IMR-90 (cell line): ENCODE results near the gene PPDPF. TPM values are rescaled to one million over a fixed set of nuclear protein-coding genes. Genes with fewer than 3 reads are reported as not detected.

Experiments used
- ATAC-seq: fragments of 200-7000 bp; cut with Tn5 transposase; 2 replicates; pipeline ENCODE4 v1.9.1; 2020; ENCODE audit warnings: low read depth, mild to moderate bottlenecking, moderate library complexity
- BruUV-seq: library from RNA; stranded (reverse); fragments of 400-500 nt; replicated peaks from 2 replicates; lab custom pipeline; 2021; lab: Mats Ljungman, UMichigan
- CTCF ChIA-PET: fragments of 300-600 bp; formaldehyde crosslinking; extraction: SDS; loops from one replicate; lab custom pipeline; 2021; ENCODE audit warnings: antibody characterized with exemption; lab: Yijun Ruan, JAX
- POLR2A ChIA-PET: fragments of 300-600 bp; sonication (Branson Sonifier 250); formaldehyde crosslinking; loops from one replicate; lab custom pipeline; 2022; ENCODE audit warnings: antibody characterized with exemption; ENCODE audit not compliant: unreplicated experiment; lab: Charles Lee
- DNase-seq: peaks from one replicate; pipeline ENCODE4 v3.0.0; 2013
- H2AFZ ChIP-seq: replicated peaks from 2 replicates; pipeline ENCODE3; 2013; ENCODE audit warnings: low read length, mild to moderate bottlenecking; ENCODE audit not compliant: poor library complexity
- H2AK5ac ChIP-seq: 2 replicates; pipeline ENCODE4 v1.6.1; 2013; ENCODE audit warnings: low read depth, low read length, inconsistent platforms
- H2AK9ac ChIP-seq: replicated peaks from 2 replicates; pipeline ENCODE3; 2013; ENCODE audit warnings: mild to moderate bottlenecking, low read depth, low read length, moderate library complexity; ENCODE audit not compliant: poor library complexity
- H2BK120ac ChIP-seq: 2 replicates; pipeline ENCODE4 v1.6.1; 2013; ENCODE audit warnings: low read depth, low read length, inconsistent platforms
- H2BK15ac ChIP-seq: 3 replicates; pipeline ENCODE4 v1.6.1; 2013; ENCODE audit warnings: low read depth, low read length, inconsistent platforms
- H2BK20ac ChIP-seq: 2 replicates; pipeline ENCODE4 v1.6.1; 2013; ENCODE audit warnings: low read depth, mild to moderate bottlenecking, inconsistent platforms, low read length, moderate library complexity
- H2BK5ac ChIP-seq: 2 replicates; pipeline ENCODE4 v1.6.1; 2013; ENCODE audit warnings: mild to moderate bottlenecking, low read depth, low read length, inconsistent platforms; ENCODE audit not compliant: poor library complexity, severe bottlenecking
- H3K14ac ChIP-seq: replicated peaks from 2 replicates; pipeline ENCODE4 v1.6.1; 2013; ENCODE audit warnings: low read depth, low read length, inconsistent platforms
- H3K18ac ChIP-seq: 2 replicates; pipeline ENCODE4 v1.6.1; 2013; ENCODE audit warnings: low read depth, low read length, control low read depth
- H3K23ac ChIP-seq: 2 replicates; pipeline ENCODE4 v1.6.1; 2013; ENCODE audit warnings: low read depth, low read length, inconsistent platforms
- H3K27ac ChIP-seq: 2 replicates; pipeline ENCODE4 v1.5.1; 2013; ENCODE audit warnings: mild to moderate bottlenecking, control low read depth, low read length; ENCODE audit not compliant: insufficient read depth
- H3K27me3 ChIP-seq: 2 replicates; pipeline ENCODE4 v1.6.1; 2013; ENCODE audit warnings: low read length; ENCODE audit not compliant: control insufficient read depth, insufficient read depth
- H3K36me3 ChIP-seq: 2 replicates; pipeline ENCODE4 v1.6.1; 2013; ENCODE audit warnings: low read length, mixed read lengths; ENCODE audit not compliant: control insufficient read depth, insufficient read depth
- H3K4ac ChIP-seq: 2 replicates; pipeline ENCODE4 v1.6.1; 2013; ENCODE audit warnings: low read depth, low read length, inconsistent platforms
- H3K4me1 ChIP-seq: 2 replicates; pipeline ENCODE4 v1.6.1; 2013; ENCODE audit warnings: low read length, mixed read lengths; ENCODE audit not compliant: control insufficient read depth, insufficient read depth
- H3K4me2 ChIP-seq: 2 replicates; pipeline ENCODE4 v1.6.1; 2013; ENCODE audit warnings: low read depth, mild to moderate bottlenecking, control low read depth, low read length, moderate library complexity
- H3K4me3 ChIP-seq: 2 replicates; pipeline ENCODE4 v1.5.1; 2013; ENCODE audit warnings: low read depth, mild to moderate bottlenecking, control low read depth, low read length, moderate library complexity; ENCODE audit not compliant: insufficient read depth
- H3K56ac ChIP-seq: 2 replicates; pipeline ENCODE4 v1.6.1; 2013; ENCODE audit warnings: low read length, inconsistent platforms; ENCODE audit not compliant: insufficient read depth; ENCODE audit errors: extremely low read depth
- H3K79me1 ChIP-seq, 2 experiments: 2 replicates each; pipeline ENCODE4 v1.6.1; 2013; ENCODE audit warnings: low read length in 2 of 2, inconsistent platforms in 1 of 2, low read depth in 1 of 2
- H3K9ac ChIP-seq: 2 replicates; pipeline ENCODE4 v1.6.1; 2013; ENCODE audit warnings: low read depth, low read length, control low read depth
- H3K9me1 ChIP-seq: 2 replicates; pipeline ENCODE4 v1.6.1; 2013; ENCODE audit warnings: low read length, inconsistent platforms; ENCODE audit not compliant: insufficient read depth
- H3K9me3 ChIP-seq: 2 replicates; pipeline ENCODE4 v1.6.1; 2013; ENCODE audit warnings: low read length; ENCODE audit not compliant: control insufficient read depth, insufficient read depth
- H4K20me1 ChIP-seq: 2 replicates; pipeline ENCODE4 v1.6.1; 2013; ENCODE audit warnings: low read length, inconsistent platforms; ENCODE audit not compliant: insufficient read depth
- H4K5ac ChIP-seq: 2 replicates; pipeline ENCODE4 v1.6.1; 2013; ENCODE audit warnings: mild to moderate bottlenecking, low read depth, low read length, control low read depth
- H4K8ac ChIP-seq, 2 experiments: 2 replicates each; pipeline ENCODE4 v1.6.1; 2013; ENCODE audit warnings: low read depth in 2 of 2, low read length in 2 of 2, control low read depth in 1 of 2, inconsistent platforms in 1 of 2
- H4K91ac ChIP-seq: 2 replicates; pipeline ENCODE4 v1.6.1; 2013; ENCODE audit warnings: low read depth, low read length, inconsistent platforms; ENCODE audit not compliant: insufficient read depth
- BHLHE40 ChIP-seq: fragments of 150-350 bp; IDR thresholded peaks from 2 replicates; pipeline ENCODE4 v1.6.1; 2016; ENCODE audit warnings: mild to moderate bottlenecking, low read depth, low read length
- CEBPB ChIP-seq: IDR thresholded peaks from 2 replicates; pipeline ENCODE4 v1.6.1; 2012; ENCODE audit warnings: low read depth, low read length, improper control_type of control experiment
- FOS ChIP-seq: fragments of 150-350 bp; IDR thresholded peaks from 2 replicates; pipeline ENCODE4 v1.6.1; 2016; ENCODE audit warnings: low read depth, low read length
- MAFK ChIP-seq: IDR thresholded peaks from 2 replicates; pipeline ENCODE4 v1.6.1; 2012; ENCODE audit warnings: low read depth, low read length, improper control_type of control experiment
- MAZ ChIP-seq: IDR thresholded peaks from 2 replicates; pipeline ENCODE4 v1.6.1; 2012; ENCODE audit warnings: low read depth, mild to moderate bottlenecking, low read length, improper control_type of control experiment, moderate library complexity, borderline replicate concordance
- MXI1 ChIP-seq: IDR thresholded peaks from 2 replicates; pipeline ENCODE4 v1.6.1; 2012; ENCODE audit warnings: low read depth, mild to moderate bottlenecking, low read length, moderate library complexity, borderline replicate concordance
- POLR2A ChIP-seq: IDR thresholded peaks from 2 replicates; pipeline ENCODE4 v1.6.1; 2012; ENCODE audit warnings: mild to moderate bottlenecking, low read depth, low read length
- RAD21 ChIP-seq: IDR thresholded peaks from 2 replicates; pipeline ENCODE4 v1.6.1; 2012; ENCODE audit warnings: low read length, improper control_type of control experiment
- RCOR1 ChIP-seq: IDR thresholded peaks from 2 replicates; pipeline ENCODE4 v1.6.1; 2012; ENCODE audit warnings: mild to moderate bottlenecking, low read length, improper control_type of control experiment; ENCODE audit not compliant: insufficient replicate concordance
- RFX5 ChIP-seq: IDR thresholded peaks from 2 replicates; pipeline ENCODE4 v1.8.0; 2012; ENCODE audit warnings: low read depth, mild to moderate bottlenecking, low read length, moderate library complexity
- WGBS, 2 experiments: methylation state at CpG; one replicate each; pipeline versions ENCODE4 v1.1.5 to v1.1.7; 2013; ENCODE audit warnings: missing lambda C conversion rate in 2 of 2; ENCODE audit not compliant: insufficient read length in 1 of 2; ENCODE audit errors: extremely low coverage in 2 of 2; 5-methylcytosine and 5-hydroxymethylcytosine counted together
- dilution Hi-C: fragments of 300-500 bp; cut with HindIII; formaldehyde crosslinking; loops from one replicate; pipeline ENCODE4 v1.14.3; 2018; ENCODE audit warnings: low sequenced_read_pairs; ENCODE audit not compliant: unreplicated experiment
- in situ Hi-C: fragments of 300-500 bp; cut with MboI; formaldehyde crosslinking; loops from 3 replicates; pipeline ENCODE4 v1.14.3; 2019; ENCODE audit warnings: low sequenced_read_pairs, inconsistent platforms, mixed read lengths
- intact Hi-C: fragments of 100-400 bp; cut with micrococcal nuclease; formaldehyde crosslinking; loops from 2 replicates; pipeline ENCODE4 v1.10.0; 2022
- polyA plus RNA-seq, 3 experiments: library from polyadenylated mRNA; depleted of rRNA; stranded (reverse); fragments of >200 nt; gene quantifications; 2 replicates each; pipeline ENCODE4 v1.2.3, GENCODE V29; 2012; ENCODE audit warnings: low replicate concordance in 1 of 3
- total RNA-seq: library from RNA; depleted of rRNA; stranded (reverse); fragments of >200 nt; gene quantifications from 2 replicates; pipeline ENCODE4 v1.2.3, GENCODE V29; 2012
- TF ChIP-seq, protein P1 (sequence below): fragments of 150-350 bp; IDR thresholded peaks from 2 replicates; pipeline ENCODE4 v1.6.1; 2017; ENCODE audit warnings: mild to moderate bottlenecking, antibody characterized with exemption, low read length, low read depth
- TF ChIP-seq, protein P2 (sequence below): fragments of 150-350 bp; IDR thresholded peaks from 2 replicates; pipeline ENCODE4 v1.6.1; 2016; ENCODE audit warnings: low read depth, mild to moderate bottlenecking, low read length, moderate library complexity, borderline replicate concordance

PPDPF gene
- total and polyA plus RNA-seq, 2 of the 4 experiments (the other 2 are of a cell fraction) = 12.9 to 171 TPM

DNA sequence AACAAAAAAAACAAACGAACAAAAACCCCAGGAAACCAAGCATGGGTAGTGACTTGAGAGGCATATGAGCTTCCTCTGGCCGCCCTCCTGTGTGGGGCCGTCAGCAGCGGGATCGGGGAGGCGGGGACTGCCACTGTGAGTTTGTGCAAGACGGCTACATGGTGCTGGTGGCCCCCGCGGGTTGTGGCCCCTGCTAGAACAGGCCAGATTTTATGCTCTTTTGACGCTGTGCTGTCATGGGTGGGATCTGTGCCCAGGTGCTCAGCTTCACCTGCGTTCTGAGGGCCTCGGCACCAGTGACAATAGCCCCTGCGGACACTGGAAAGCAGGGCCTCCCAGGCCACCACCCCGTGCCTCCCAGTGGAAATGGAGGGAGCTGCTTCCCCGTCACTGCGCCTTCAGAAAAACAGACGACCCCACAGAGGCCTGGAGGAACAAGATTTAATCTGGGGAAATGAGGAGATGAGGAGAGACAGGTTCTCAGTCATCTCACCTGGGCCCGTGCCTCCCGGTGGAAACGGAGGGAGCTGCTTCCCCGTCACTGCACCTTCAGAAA lies 43.4 kb upstream of the PPDPF start:
- in situ Hi-C loops = no loop called here
- no peak overlapping the region for H2BK120ac ChIP-seq
- H3K4me2 ChIP-seq = no peak overlapping the region
- H4K5ac ChIP-seq = no peak overlapping the region
- no peak overlapping the region for H2BK20ac ChIP-seq
- H3K9me1 ChIP-seq = no peaks in the 10 kb centered on the region
- no peak overlapping the region for H3K18ac ChIP-seq
- dilution Hi-C loops = no loop called here
- H3K4ac ChIP-seq = no peak overlapping the region
- no peak overlapping the region for H2BK15ac ChIP-seq
- intact Hi-C loops = no loop called here
- POLR2A ChIA-PET = no interaction called here
- H3K27me3 ChIP-seq = peaks cover 66% of the 10 kb centered on the region
- no peak overlapping the region for H3K9ac ChIP-seq
- BruUV-seq = no TSS peak
- no peak overlapping the region for H3K4me3 ChIP-seq
- H3K79me1 ChIP-seq = no peaks in the 10 kb centered on the region
- TF ChIP-seq RCOR1 (no peak), MAZ (no peak), RAD21 (no peak), MXI1 (no peak), FOS (no peak), CEBPB (no peak), RFX5 (no peak), POLR2A (no peak), MAFK (no peak), BHLHE40 (no peak)
- TF ChIP-seq, protein P1, sequence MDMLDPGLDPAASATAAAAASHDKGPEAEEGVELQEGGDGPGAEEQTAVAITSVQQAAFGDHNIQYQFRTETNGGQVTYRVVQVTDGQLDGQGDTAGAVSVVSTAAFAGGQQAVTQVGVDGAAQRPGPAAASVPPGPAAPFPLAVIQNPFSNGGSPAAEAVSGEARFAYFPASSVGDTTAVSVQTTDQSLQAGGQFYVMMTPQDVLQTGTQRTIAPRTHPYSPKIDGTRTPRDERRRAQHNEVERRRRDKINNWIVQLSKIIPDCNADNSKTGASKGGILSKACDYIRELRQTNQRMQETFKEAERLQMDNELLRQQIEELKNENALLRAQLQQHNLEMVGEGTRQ = no peak
- TF ChIP-seq, protein P2, sequence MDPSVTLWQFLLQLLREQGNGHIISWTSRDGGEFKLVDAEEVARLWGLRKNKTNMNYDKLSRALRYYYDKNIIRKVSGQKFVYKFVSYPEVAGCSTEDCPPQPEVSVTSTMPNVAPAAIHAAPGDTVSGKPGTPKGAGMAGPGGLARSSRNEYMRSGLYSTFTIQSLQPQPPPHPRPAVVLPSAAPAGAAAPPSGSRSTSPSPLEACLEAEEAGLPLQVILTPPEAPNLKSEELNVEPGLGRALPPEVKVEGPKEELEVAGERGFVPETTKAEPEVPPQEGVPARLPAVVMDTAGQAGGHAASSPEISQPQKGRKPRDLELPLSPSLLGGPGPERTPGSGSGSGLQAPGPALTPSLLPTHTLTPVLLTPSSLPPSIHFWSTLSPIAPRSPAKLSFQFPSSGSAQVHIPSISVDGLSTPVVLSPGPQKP = no peak
- H2BK5ac ChIP-seq = no peak overlapping the region
- H2AK5ac ChIP-seq = no peak overlapping the region
- CTCF ChIA-PET = no interaction called here
- no peak overlapping the region for H2AFZ ChIP-seq
- no peak overlapping the region for H3K23ac ChIP-seq
- 23% methylated on average over 6 of the region's 21 CpGs; no CpG with 5 or more reads in 1 of the 2 experiments for WGBS, 2 experiments
- H4K91ac ChIP-seq = no peak overlapping the region
- DNase-seq = no peak
- no peak overlapping the region for H4K8ac ChIP-seq
- H4K20me1 ChIP-seq = no peaks in the 10 kb centered on the region; the same call in 1 of the 2 replicates
- no peaks in the 10 kb centered on the region for H3K9me3 ChIP-seq
- H3K56ac ChIP-seq = no peak overlapping the region
- no peaks in the 10 kb centered on the region for H3K4me1 ChIP-seq
- no peak overlapping the region for H2AK9ac ChIP-seq
- H3K27ac ChIP-seq = no peak overlapping the region
- no peaks in the 10 kb centered on the region for H3K36me3 ChIP-seq
- H3K14ac ChIP-seq = no peak overlapping the region
- ATAC-seq = no peak
